NK-92 treated with Interleukin-12 subunit alpha and Interleukin-12 subunit beta, amount 100 ng/mL, for 24 hours (cell line): Measurements from ENCODE around the gene HMCES.

Experiments
- DNase-seq: peaks from one replicate; lab custom pipeline; 2025; lab: John Stamatoyannopoulos, UW

The HMCES gene

GRCh38 chr3:129304146-129304961 is 25.7 kb downstream of the HMCES start:
- no peak for DNase-seq

GRCh38 chr3:129304962-129305222 is 26.2 kb downstream of the HMCES start:
- no peak for DNase-seq

- no peak for DNase-seq
Observed at GRCh38 chr3:129305592-129306091, 27.0 kb downstream of the HMCES start.

GRCh38 chr3:129308636-129309035 is 30.0 kb downstream of the HMCES start:
- DNase-seq: no peak

- no peak for DNase-seq
Observed at GRCh38 chr3:129310111-129311011, 31.7 kb downstream of the HMCES start.

GRCh38 chr3:129311054-129311902 is 32.6 kb downstream of the HMCES start:
- DNase-seq: no peak

- DNase-seq: no peak
Observed at GRCh38 chr3:129312021-129312639, 33.5 kb downstream of the HMCES start.

GRCh38 chr3:129312671-129313414 is 34.2 kb downstream of the HMCES start:
- DNase-seq: no peak

- DNase-seq: no peak
Observed at GRCh38 chr3:129313415-129313664, 34.7 kb downstream of the HMCES start.

GRCh38 chr3:129313665-129314385 is 35.2 kb downstream of the HMCES start:
- DNase-seq: no peak

GRCh38 chr3:129314386-129315222 is 35.9 kb downstream of the HMCES start:
- no peak for DNase-seq

- DNase-seq: no peak
Observed at GRCh38 chr3:129315223-129315997, 36.7 kb downstream of the HMCES start.

- DNase-seq: no peak
Observed at GRCh38 chr3:129315998-129316247, 37.3 kb downstream of the HMCES start.

- peak; percentile 57 for DNase-seq
Observed at GRCh38 chr3:129316248-129317013, 37.8 kb downstream of the HMCES start.

GRCh38 chr3:129317014-129317771 is 38.5 kb downstream of the HMCES start:
- DNase-seq: no peak

GRCh38 chr3:129317848-129318247 is 39.2 kb downstream of the HMCES start:
- DNase-seq: no peak

GRCh38 chr3:129318921-129319320 is 40.3 kb downstream of the HMCES start:
- DNase-seq: no peak

- DNase-seq: no peak
Observed at GRCh38 chr3:129320261-129320660, 41.6 kb downstream of the HMCES start.
